H4 (cell line): ENCODE data around the gene TLL1. TPM values are rescaled to one million over a fixed set of nuclear protein-coding genes. Genes with fewer than 3 reads are reported as not detected.

Experiments used
- DNase-seq: peaks from one replicate; pipeline ENCODE4 v3.0.0-alpha.2; 2015; ENCODE audit warnings: low spot score
- total RNA-seq: library from RNA; depleted of rRNA; stranded (reverse); fragments of >200 nt; shearing (Covaris generic); gene quantifications from 2 replicates; pipeline ENCODE4 v1.2.3, GENCODE V29; 2014; rRNA removed

TLL1 gene
- total RNA-seq = 0.14 and 0.93 TPM in 2 replicates

DNA sequence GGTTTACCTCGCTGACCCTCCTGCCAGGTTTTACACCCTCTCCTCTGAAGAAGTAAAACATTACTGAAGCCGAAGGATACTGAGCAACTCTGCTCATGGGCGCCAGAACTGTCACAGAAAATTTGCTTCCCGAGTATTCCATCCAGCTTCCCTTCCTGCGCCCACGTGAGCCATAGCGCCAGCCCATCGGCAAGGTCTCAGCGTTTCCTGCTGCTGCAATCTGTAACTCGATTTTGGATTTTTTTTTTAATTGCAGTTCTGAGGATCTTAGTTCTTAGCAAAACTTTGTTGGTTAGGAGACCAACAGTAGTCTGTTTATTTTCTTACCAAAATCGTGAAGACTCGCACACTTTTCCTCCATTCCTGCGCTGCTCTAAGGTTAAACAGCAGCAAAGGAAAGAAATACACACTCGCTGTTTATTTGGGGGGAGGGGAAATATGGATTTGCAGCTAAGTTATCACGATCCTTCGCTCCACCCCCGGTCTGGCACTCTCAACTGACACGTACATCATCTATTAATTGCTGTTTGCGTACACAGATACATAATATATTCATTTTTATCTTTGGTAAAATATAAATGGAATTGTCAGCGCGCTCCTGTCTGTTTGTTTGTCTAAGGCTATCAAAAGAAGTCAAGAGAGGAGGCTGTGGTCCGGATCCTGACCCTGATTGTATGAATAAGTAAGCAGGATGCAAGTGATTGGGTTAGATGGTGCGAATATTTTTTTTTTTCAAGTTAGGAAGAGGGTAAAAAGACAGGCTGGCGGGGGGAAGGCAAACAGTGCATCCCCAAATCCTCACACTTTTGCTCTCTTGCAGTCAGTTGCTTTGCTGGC is at the start of gene TLL1:
TSS of gene TLL1 (plus strand) at position 777 of the 837 bp plus-strand sequence. CDS start 668 bp downstream, outside the sequence.
- no peak for DNase-seq

DNA sequence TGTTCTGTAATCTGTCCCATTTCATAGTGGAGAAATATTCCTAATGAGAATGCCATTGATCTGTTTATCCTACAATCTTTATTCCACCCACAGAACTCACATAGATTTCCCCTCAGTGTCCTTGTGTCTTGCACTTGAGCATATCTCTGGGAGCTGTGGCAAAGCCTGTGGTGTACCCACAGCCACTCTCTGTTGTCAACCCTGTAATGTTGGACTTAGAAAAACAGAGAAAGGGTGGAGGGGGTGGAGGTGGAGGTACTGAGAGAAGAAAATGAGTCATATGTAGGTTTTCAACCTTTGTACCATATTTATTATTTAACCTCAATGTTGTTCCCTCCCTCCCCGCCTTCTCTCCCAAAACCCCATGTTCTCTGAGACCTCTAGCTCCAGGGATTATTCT is 46.9 kb upstream of the TLL1 start:
- no peak for DNase-seq

DNA sequence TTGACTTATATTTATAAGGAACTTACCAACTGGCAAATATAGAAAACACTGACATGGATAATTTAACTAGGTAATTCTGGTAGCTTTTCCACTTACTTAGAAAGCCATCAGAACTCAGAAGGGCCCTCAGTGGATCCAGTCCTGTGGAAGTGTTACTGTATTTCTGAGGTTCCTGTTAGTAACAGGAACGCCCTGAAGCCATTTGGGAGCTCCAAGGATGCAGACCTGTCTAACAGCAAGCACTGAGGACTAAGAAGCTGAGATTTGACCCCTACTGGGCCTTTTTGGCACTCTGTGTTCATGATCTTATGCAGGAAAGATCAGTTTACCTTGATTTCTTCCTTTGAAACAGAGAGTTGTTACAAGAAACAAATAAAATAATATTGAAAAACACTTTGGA is 46.0 kb upstream of the TLL1 start:
- no peak for DNase-seq

DNA sequence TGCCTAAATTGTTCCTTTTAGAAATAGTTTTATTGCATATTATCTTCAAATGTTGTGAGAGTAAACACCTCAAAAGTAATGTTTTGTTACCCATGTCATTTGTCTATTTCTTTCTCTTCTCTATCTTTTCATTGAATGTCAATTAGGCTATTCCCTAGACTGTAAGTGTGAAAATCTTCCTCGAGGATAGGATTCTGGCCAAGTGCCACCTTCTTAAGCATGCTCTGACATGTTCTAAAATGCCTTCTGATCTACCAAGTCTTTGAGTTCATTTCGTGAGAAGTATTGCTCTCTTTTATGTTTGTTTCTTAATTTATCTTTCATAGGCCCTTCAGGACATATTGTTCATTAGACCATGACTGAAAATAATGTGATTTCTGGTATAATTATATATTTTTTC is 44.1 kb upstream of the TLL1 start:
- no peak for DNase-seq

DNA sequence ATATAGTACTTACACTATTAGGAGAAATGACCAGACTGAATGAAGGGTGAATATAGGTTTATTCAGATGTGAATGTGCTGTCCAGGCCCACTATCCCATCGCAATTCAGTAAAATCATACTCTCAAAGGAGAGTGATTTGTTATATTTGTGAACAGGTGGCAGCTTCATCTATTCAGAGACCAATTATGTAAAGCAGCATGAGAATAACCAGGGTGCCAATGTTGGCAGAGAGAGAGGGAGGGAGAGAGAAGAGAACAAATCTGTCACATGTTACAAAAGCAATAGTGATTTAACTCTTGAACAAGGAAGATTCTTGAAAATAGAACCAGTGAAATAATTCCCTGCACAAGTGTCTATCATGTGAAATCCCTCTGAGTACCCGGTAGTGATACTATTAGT is 38.9 kb upstream of the TLL1 start:
- no peak for DNase-seq

DNA sequence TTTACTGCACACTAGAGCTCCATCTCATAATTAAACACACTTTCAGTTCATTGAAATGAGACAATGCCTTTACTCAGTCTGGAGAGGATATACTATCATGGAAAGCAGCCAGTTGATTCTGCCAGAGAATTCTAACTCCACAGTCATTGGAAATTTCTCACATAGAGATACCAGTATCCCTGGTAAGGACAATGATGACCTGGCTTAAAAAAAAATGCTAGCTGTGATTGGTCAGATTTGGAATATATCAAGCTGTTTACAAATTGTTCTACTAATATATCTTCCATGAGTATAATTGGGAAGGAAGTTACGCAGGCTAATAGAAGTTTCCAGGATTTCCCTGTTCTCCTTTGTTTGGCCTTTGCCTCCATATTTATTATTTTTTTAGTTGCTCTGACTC is 34.5 kb upstream of the TLL1 start:
- DNase-seq = no peak

DNA sequence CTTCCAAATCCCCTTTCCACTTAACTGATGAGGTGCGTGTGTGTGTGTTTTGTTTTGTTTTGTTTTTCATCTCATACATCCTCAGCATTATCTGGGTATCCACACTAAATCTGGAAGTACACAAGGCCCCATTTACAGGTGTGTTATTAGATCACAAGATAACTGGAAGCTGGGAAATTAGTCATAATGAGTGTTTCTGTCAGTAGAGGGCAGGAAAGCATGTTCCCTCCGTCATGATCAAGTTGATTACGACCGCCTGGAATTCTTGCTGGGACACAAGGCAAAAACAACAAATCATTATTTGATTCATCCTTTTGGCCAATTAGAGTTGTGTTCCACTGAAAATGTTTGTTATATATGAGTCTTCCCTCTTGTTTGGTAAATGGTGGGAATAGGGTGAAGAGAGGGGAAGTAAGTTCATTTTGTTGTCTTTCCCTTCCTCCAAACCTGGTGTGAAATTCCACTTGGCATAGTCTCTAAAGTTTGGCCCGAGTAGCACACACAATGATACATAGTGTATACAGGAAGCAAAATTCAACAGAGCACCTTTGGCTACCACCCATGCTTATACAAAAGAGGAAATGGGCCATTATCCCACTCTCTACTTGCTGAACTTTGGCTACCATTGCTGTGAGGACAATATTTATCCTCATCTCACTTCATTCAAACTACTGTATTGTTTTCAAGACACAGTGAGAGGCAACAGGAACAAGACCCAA is 33.3 kb upstream of the TLL1 start:
- no peak for DNase-seq

DNA sequence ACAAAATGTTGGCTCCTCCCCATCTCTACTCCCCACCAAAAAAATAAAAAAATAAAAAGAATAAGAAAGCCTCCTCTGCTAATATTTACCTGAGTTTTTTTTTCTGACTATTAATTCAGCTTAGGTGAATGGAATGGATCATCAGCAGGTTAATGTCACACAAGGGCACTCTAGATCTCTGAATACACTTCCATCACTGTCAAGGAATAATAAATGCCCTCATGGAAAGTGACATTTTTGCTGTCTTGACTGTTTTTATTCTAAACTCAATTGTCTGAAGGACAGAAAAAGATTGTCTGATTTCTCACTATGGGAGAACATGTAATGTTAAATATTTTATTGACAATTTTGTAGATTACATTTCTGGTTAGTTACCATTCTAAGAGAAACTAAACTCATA is 30.4 kb upstream of the TLL1 start:
- no peak for DNase-seq

DNA sequence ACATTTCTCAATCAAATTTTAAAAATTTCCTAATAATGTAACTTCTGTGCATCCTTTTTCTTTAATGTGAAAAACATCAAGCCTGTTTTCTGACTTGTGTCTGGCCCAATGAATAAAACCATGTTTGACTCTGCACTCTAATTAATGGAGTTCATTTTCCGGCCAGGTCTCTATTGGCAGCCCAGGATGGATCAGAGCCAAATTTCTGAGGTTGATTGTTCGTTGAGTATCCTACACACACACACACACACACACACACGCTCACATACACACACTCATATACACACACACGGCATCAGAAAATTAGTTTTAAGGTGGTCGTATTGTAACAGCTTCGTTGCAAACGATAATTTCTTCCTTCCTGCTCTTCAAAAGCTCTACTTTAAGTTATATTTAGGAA is 28.9 kb upstream of the TLL1 start:
- DNase-seq = no peak

DNA sequence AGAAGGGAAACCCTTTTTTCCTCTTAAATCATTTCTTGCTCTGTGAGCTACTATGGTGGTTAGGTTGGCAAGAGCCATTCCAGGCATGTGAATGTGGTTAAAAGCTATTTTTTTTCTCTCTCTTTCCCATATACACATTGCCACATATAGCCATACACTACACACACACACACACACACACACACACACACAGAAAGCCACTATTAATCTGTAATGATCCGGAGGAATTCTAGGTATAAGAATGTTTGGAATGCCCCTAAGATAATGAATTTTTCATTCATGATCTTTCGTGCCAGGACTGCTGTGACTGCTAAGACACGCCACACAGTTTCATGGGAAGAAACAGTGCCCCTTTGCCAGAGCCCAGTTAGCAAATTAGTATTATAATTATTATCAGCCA is 21.8 kb upstream of the TLL1 start:
- no peak for DNase-seq

DNA sequence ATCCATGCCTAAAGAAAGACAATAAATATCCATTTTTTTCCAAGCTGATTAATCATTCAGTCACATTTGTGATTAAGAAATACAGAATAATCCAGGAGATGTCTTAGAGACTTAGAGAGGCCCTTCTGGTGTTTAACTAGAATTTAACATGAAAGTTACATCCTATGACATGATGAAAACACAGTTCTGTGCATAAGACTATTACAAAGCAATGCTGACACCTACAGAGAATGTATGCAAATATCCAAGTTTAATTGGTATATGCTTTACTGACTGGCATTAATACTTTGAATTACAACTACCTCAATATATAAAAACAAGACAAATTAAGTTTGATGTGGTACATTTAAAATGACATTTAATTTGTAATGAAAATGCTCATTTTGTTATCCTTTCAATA is 17.8 kb upstream of the TLL1 start:
- DNase-seq = no peak

DNA sequence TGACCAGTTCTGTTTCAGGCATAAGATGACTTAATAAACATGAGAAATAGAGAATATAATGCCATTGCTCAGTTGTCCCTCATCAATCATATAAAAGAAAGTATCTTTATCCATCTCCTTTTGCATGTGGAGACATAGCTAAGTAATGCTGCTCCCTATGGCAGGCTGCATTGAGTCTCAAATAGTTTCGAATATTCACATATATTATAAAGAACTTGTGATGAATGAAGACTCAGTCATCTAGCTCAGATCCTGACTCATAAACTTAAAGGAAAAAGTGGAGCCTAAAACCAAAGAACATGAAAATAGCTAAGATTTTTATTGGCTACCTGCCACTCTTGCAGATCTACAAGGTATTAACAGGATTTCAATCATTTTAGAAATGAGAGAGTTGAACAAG is 11.7 kb upstream of the TLL1 start:
- no peak for DNase-seq

DNA sequence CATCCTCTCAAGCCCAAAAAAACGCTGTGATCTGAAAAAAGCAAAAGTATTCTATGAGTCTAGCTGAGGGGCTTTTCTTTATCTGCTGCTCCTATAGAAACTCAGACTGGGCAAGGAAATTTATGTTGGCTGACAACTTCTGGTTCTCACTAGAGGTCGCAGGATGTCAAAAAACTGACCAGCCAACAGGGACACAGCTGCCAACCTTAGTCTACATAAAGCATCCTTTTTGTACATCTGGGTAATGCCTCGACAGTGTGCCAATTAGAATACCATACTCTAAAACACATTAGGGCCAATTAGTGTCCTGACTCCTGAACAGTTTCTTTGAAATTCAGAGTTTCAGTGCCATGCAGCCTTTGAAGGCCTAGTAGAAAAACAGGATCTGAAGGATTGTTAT is 8.8 kb upstream of the TLL1 start:
- no peak for DNase-seq

DNA sequence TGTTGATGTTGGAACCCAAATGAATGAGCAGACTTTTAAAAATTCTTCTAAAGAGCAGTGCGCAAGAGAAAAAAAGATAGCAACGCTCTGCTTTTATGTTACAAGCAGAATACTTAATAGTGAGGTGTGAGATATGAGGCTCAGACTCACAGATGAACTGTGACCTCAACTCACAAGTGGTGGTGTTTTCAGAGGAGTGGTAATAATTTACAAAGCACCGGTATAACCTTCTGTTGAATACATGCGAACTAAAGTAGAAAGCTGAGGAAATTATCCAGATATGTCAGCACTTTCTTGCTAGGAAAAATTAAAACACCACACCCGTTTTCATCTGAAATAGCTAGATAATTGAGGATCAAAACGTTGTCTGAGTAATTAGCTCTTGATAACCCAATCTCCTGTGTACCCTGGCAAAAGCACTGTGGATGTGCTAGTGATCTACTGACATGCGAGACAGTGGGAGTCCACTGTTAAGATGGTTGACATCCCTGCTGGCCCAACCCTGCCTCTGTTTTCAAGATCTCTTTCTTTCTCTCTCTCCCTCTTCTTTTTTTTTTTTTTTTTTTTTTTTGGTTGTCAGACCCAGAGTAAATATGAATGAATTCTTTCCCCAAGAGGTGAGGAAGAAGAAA is 6.9 kb upstream of the TLL1 start:
- DNase-seq = no peak

DNA sequence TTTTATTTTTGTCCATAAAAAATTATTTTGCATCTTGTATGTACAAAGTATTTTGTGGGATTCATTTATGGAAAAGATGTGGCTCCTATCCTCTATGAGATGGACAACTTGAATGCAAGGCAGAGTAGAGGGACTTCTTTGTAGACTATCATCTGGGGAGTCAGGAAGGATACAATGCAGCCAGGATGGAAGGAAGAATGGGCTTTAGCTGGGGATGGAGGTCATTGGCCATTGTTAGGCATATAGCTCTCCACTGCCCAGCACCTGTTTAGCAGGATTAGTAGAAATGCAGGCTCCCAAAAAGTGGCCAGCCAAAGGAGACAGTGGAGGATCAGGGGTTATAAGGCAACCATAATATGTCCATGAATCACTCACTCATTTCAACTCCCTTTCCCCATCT is 5.1 kb upstream of the TLL1 start:
- no peak for DNase-seq

DNA sequence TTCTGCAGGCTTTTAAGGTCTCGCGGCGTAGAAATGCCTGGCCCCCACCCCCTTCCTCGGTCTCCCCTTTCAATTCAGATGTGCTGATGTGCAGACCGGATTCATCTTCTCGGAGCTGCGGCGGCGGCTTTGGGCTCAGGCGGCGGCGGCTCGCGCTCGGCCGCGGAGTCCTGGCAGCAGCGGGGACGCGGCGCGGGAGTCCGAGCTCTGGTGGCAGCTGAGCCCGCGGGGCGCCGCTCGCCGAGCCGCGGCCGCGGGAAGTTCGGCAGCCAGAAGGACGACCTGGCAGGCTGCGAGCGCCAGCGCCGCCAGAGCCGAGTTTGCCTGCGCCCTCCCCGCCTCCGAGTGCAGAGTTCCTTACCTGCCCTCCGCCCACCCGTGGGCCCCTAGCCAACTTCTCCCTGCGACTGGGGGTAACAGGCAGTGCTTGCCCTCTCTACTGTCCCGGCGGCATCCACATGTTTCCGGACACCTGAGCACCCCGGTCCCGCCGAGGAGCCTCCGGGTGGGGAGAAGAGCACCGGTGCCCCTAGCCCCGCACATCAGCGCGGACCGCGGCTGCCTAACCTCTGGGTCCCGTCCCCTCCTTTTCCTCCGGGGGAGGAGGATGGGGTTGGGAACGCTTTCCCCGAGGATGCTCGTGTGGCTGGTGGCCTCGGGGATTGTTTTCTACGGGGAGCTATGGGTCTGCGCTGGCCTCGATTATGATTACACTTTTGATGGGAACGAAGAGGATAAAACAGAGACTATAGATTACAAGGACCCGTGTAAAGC is 448 bp downstream of the TLL1 start:
- no peak for DNase-seq

DNA sequence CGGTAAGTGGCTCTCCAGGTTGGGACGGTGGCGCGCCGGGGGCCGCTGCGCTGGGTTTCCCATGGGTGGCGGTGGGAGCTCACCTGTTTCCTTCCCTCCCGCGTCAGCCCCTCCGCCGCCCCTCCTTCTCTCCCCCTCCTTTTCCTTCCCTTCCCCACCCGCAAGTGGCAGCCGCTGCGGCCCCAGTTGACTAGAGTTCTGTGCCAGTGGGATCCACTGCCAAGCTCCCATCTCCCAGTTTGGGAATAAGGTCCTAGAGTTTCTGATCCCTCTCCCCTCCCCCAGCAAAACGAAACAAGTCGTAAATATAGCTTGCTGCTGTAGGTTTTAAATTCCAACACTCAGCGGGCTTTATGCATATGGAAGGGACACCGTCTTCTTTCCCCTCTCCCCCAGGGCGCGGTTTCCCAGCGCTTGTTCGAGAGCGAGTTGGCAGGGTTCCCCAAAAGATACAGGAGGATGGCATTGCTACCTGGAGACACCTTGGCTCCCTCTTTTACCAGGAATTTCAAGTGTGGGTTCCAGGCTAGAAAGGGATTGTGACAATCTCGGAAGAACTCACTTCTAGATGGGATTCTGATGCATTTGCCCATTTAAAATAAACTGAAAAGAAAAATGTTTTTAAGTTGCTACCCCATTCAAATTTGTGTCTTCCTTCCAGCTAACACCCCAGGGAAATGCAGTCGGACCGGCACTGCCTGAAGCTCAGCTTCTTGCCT is 1.2 kb downstream of the TLL1 start:
- DNase-seq = no peak

DNA sequence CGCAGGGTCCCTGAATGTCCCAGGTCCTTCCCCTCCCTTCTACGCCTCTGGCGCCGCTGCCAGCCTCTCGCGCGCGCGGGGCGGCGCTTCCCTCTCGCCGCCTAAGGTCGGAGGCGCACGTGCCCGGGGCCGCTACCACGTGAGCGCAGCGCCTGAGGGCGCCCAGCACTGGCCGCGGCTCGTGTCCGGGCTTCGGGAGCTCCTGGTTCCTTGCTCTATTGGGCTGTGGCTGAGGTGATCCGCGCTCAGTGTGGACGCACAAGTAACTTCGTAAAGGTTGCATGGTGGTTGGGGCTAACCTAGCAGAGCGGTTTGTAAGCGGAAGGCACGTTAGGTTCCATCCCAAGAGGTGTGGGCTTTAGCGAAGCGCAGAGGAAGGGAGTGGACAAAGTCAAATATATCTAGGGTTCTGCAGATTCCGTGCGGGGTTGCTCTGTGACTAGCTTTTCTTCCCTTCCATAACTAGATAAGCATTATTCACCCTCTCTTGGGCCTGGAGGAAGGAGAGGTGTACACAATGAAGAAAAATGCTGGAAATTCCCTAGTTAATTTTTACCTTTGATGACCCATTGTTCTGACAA is 1.8 kb downstream of the TLL1 start:
- DNase-seq = no peak

DNA sequence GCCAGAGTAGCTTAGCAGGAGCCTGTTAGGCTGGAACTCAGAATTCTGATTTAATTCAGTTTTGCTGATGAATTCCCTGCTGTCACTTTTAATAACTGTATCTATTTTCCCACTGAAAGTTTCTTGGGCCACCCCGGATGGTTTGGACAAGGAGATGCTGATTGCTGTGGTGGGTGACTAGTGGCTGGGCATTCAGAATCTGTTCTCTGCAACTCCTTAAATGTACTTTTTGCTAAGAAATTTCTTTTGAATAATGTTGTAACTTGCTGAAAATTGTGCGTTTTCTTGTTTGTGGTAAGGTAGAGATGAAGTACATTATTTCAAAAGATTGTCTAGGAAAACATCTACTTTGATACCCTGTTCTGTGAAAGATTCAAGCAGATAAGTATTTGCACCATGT is 2.4 kb downstream of the TLL1 start:
- no peak for DNase-seq

DNA sequence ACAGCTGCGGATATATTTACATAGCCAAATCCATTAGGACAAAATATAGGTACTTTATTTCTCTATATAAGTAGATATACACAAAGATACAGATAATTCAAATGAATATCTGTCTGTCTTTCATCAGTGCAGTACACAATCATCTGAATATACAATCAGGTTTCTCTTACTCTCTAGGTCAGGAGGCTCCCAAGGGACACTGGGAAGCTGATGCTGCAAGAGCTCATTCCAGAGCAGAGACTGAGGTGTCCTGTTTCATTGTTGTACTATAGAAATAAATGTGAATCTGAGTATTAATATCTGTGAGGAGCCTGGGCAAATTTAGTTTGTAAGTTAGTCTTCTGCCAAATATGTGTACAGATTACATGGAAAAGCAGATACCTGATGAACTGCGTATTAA is 4.2 kb downstream of the TLL1 start:
- no peak for DNase-seq

DNA sequence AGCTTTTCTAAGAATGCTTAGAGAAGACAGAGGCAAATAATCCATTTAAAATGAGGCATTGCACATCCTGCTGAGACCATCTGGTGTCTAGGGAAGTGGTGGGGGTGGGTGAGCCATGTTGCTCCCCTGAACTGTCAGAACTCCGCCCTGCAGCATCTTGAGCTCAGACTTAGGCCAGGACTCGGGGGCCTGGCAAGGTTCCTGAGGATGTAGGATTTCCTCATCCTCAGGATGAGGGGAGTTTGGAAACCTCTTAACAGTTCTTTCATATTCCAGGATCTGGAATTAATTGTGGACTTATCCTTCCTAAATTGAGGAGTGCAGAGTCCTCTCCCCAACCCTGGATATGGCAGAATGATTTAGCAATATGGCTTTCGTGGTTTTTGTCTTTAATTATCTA is 6.6 kb downstream of the TLL1 start:
- DNase-seq = no peak
